ENCODE results near the gene LAMC3.
"Not testable (repeated sequence)": the region's sequence is repeated elsewhere in the genome, so short reads cannot be mapped to it uniquely, and the experiment has no call there.

Gene LAMC3

GRCh38 chr9:131031005-131031641 is 22.1 kb downstream of the LAMC3 start:
- DNase-seq = no peak

GRCh38 chr9:131031642-131032005 is 22.6 kb downstream of the LAMC3 start:
- DNase-seq = no peak

GRCh38 chr9:131032384-131032783 is 23.4 kb downstream of the LAMC3 start:
- DNase-seq = no peak

- DNase-seq = no peak
Observed at GRCh38 chr9:131033269-131034224, 24.6 kb downstream of the LAMC3 start.

- DNase-seq = no peak
Observed at GRCh38 chr9:131034268-131034667, 25.3 kb downstream of the LAMC3 start.

GRCh38 chr9:131034749-131035148 is 25.8 kb downstream of the LAMC3 start:
- not testable (repeated sequence) for DNase-seq

- no peak for DNase-seq
Observed at GRCh38 chr9:131035548-131035947, 26.6 kb downstream of the LAMC3 start.

GRCh38 chr9:131036071-131036470 is 27.1 kb downstream of the LAMC3 start:
- no peak for DNase-seq

GRCh38 chr9:131036529-131037334 is 27.8 kb downstream of the LAMC3 start:
- DNase-seq = no peak

GRCh38 chr9:131037335-131038255 is 28.6 kb downstream of the LAMC3 start:
- DNase-seq = no peak

GRCh38 chr9:131038256-131039128 is 29.5 kb downstream of the LAMC3 start:
- DNase-seq = no peak

GRCh38 chr9:131039129-131039954 is 30.4 kb downstream of the LAMC3 start:
- DNase-seq = no peak

GRCh38 chr9:131042666-131043065 is 33.7 kb downstream of the LAMC3 start:
- no peak for DNase-seq

GRCh38 chr9:131043087-131043486 is 34.1 kb downstream of the LAMC3 start:
- DNase-seq = peak; percentile 64 to 70 (median 65)

- no peak for DNase-seq
Observed at GRCh38 chr9:131043646-131044045, 34.7 kb downstream of the LAMC3 start.

GRCh38 chr9:131045300-131046092 is 36.5 kb downstream of the LAMC3 start:
- peak; percentile 26 to 34 (median 32) for DNase-seq

- no peak for DNase-seq
Observed at GRCh38 chr9:131046093-131046380, 37.1 kb downstream of the LAMC3 start.

- peak; percentile 76 to 91 (median 85) for DNase-seq
Observed at GRCh38 chr9:131046581-131047202, 37.7 kb downstream of the LAMC3 start.

- no peak for DNase-seq
Observed at GRCh38 chr9:131048332-131048731, 39.4 kb downstream of the LAMC3 start.

Data from suppressor macrophage treated with lipopolysaccharide for 1 hour (primary cell).